Brain microvascular endothelial cell (primary cell): ENCODE data around the gene PTPN14.
"Not testable (repeated sequence)": the region's sequence is repeated elsewhere in the genome, so short reads cannot be mapped to it uniquely, and the experiment has no call there.

Experiments used
- DNase-seq: peaks from one replicate; pipeline ENCODE4 v3.0.0-alpha.2; 2020
- H3K27ac ChIP-seq: fragments of 250-450 bp; sonication (Bioruptor Pico); 2 replicates; pipeline ENCODE4 v1.5.1; 2020; ENCODE audit warnings: mild to moderate bottlenecking, moderate library complexity
- H3K27me3 ChIP-seq: fragments of 250-450 bp; sonication (Bioruptor Pico); replicated peaks from 2 replicates; pipeline ENCODE4 v1.5.1; 2020; ENCODE audit warnings: mild to moderate bottlenecking
- H3K36me3 ChIP-seq: fragments of 250-450 bp; sonication (Bioruptor Pico); replicated peaks from 2 replicates; pipeline ENCODE4 v1.5.1; 2020; ENCODE audit warnings: mild to moderate bottlenecking
- H3K4me3 ChIP-seq: 2 replicates; pipeline ENCODE4 v1.5.1; 2011; ENCODE audit warnings: low read depth, mild to moderate bottlenecking, control low read depth, low read length, moderate library complexity
- in situ Hi-C: cut with HindIII; loops from 2 replicates; pipeline ENCODE4 v1.10.0; 2017; ENCODE audit warnings: low sequenced_read_pairs, low pct_ligation_motif_present
- TF ChIP-seq, protein P1 (sequence below): IDR thresholded peaks from 2 replicates; pipeline ENCODE4 v1.5.1; 2011; ENCODE audit warnings: low read depth, mild to moderate bottlenecking, moderate library complexity, low read length, control low read depth, inconsistent platforms; ENCODE audit errors: missing control alignments

PTPN14 gene

DNA sequence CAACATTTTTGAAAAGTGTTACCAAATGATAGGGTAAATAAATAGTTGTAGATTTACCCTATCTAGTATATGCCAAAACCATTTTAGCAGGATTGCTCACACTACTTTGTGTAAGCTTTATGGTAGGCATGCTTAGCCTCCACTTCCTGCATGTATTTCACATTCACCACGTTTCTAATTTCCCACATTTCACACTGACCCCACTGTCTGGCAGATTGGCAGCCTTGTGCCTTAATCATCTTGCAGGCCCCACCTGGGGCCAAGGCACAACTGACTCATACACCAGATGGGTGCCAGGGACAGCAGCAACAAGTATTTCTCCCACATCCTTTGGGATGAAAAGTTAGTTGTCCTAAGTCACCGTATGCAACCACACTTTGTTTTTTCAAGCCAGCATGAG, 30.4 kb upstream of the PTPN14 start:
- peak; percentile 43 for DNase-seq
- H3K27me3 ChIP-seq = no peaks in the 10 kb centered on the region
- no peak overlapping the region for H3K27ac ChIP-seq
- H3K4me3 ChIP-seq = no peak overlapping the region
- in situ Hi-C loops = loop anchor here (10.0 kb wide), 1 partner anchor 217 kb away; no protein-coding TSS in a partner anchor
- TF ChIP-seq, protein P1, sequence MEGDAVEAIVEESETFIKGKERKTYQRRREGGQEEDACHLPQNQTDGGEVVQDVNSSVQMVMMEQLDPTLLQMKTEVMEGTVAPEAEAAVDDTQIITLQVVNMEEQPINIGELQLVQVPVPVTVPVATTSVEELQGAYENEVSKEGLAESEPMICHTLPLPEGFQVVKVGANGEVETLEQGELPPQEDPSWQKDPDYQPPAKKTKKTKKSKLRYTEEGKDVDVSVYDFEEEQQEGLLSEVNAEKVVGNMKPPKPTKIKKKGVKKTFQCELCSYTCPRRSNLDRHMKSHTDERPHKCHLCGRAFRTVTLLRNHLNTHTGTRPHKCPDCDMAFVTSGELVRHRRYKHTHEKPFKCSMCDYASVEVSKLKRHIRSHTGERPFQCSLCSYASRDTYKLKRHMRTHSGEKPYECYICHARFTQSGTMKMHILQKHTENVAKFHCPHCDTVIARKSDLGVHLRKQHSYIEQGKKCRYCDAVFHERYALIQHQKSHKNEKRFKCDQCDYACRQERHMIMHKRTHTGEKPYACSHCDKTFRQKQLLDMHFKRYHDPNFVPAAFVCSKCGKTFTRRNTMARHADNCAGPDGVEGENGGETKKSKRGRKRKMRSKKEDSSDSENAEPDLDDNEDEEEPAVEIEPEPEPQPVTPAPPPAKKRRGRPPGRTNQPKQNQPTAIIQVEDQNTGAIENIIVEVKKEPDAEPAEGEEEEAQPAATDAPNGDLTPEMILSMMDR = no peak
- no peaks in the 10 kb centered on the region for H3K36me3 ChIP-seq

DNA sequence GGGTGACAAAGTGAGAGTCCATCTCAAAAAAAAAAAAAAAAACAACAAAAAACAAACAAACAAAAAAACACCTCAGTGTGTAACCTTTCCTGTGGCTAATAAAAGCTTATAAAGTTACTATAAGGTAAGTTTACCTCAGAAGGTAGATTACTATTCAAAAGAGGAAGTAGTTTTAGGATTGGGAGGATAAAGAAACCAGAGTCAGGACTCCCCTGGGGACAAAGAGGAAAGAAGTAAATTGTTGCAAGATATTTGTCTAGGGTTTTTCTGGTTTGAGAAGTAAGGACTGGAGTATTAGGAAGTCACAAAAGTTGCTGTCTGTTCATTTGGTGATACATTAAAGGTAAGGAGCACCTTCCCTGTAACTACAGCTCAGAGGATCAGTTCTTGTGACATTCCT, 27.8 kb upstream of the PTPN14 start:
- no peak overlapping the region for H3K4me3 ChIP-seq
- TF ChIP-seq, protein P1 = no peak
- H3K36me3 ChIP-seq = no peaks in the 10 kb centered on the region
- in situ Hi-C loops = no loop called here
- H3K27me3 ChIP-seq = no peaks in the 10 kb centered on the region
- no peak overlapping the region for H3K27ac ChIP-seq
- no peak for DNase-seq

DNA sequence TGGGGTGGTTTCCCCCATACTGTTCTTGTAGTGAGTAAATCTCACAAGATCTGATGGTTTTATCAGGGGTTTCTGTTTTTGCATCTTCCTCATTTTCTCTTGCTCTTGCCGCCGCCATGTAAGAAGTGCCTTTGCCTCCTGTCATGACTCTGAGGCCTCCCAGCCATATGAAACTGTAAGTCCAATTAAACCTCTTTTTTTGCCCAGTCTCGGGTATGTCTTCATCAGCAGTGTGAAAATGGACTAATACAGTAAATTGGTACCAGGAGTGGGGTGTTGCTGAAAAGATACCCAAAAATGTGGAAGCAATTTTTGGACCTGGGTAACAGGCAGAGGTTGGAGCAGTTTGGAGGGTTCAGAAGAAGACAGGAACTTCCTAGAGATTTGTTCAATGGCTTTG, 24.7 kb upstream of the PTPN14 start:
- H3K27me3 ChIP-seq, H3K27ac ChIP-seq, in situ Hi-C loops, H3K36me3 ChIP-seq, H3K4me3 ChIP-seq, DNase-seq: not testable (repeated sequence)

DNA sequence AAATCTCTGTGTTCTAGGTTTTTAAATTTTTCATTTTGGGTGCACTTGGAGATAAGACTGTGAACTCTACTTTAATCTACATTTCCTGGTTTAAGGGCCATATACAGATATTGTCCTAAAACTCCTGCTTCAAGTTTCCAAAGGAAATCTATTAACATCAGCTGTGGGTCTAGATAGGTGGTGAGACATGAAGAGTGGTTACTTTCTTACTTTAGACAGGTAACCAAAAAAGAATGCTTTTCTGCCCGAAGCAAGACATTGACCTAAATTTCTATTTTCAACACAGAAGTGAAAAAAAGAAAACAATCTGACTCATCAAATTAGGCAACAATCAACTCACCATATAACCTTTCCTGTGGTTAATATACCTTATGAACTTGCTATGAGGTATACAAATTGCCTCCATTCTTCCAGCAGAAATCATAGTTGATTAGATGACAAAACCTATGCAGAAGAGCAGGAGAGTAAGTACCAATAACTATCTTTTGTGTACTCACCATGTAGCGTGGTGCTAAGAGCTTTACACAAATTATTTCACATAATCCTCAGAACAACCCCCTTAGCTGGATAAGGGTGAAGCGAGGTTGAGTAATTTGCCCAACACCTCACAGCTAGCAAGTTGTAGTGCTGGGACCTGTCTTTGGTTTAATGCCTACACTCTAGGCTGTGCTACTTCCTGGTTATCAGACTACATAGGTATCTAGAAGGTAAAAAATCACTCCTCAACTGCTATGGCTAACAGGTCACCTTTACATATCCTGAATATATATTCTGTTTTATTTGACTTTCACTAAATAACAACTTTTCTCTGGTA, 23.4 kb upstream of the PTPN14 start:
- in situ Hi-C loops = no loop called here
- TF ChIP-seq, protein P1 = no peak
- DNase-seq = no peak
- Histone ChIP-seq H3K4me3 (no peak overlapping the region), H3K27me3 (no peaks in the 10 kb centered on the region), H3K27ac (no peak overlapping the region), H3K36me3 (no peaks in the 10 kb centered on the region)

DNA sequence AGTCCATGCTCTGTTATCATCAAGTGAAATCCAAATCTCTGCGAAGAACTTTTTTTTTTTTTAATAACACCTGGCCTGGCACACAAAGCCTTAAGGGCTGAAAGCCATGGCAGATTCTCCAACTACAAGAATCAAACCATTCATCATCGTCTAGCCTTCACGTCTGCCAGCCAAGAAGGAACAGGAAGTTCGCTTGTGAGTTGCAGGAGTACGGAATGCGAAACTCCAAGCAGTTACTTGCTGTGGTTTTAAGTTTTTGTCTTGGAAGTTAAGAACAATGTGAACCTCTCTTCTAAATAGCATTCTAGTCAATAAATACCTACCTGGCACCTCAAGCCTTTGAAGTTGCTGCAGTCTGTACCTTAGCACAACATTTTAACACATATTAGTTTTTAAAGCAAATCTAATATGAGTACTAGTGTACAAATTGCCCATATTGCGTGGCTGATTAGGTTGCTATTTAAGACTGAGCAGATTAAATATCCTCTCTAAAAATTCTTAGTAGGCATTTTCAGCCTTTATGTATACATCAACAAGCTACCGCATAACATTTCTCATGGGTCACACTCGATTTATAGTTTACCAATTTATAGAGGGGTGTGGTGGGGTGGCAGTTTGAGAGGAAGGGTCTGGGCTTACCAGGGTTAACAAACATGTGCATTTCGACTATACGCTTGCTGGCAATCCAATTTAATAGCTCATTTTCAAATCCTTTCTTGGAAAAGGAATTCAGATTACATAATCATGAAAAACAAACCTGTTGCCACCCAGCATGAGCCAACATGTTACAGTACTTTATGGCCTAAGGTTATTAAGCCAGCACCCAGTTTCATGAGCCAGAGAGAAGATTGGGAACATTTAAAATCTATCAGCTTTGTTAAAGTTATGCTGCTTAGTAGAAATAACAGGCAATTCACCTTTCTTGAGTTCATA, 22.2 kb upstream of the PTPN14 start:
- in situ Hi-C loops = no loop called here
- no peak for DNase-seq
- TF ChIP-seq, protein P1 = no peak
- Histone ChIP-seq H3K4me3 (no peak overlapping the region), H3K27ac (no peak overlapping the region), H3K27me3 (no peaks in the 10 kb centered on the region), H3K36me3 (no peaks in the 10 kb centered on the region)

DNA sequence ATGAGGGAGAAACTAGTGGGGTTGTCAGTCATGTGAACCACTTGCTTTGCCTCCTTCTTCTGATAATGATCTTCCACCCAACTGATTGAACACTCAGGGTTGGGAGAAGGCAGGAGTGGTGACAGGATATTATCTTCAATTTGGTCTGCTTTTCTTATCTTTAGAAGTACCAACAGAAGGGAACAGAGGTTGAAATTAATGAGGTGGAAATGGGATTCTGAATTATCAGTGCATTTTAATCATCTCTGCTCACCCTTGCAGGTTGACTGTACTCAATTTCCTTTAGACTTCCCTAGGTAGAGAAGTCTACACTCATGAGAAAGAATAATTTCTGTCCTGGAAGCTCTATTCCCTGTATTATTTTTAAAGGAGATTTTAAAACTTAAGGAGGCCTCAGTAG, 19.9 kb upstream of the PTPN14 start:
- Histone ChIP-seq H3K27ac (no peak overlapping the region), H3K36me3 (no peaks in the 10 kb centered on the region), H3K27me3 (no peaks in the 10 kb centered on the region), H3K4me3 (no peak overlapping the region)
- in situ Hi-C loops = no loop called here
- no peak for DNase-seq
- TF ChIP-seq, protein P1 = no peak
